ENCODE results near the gene WDR27.

DNA sequence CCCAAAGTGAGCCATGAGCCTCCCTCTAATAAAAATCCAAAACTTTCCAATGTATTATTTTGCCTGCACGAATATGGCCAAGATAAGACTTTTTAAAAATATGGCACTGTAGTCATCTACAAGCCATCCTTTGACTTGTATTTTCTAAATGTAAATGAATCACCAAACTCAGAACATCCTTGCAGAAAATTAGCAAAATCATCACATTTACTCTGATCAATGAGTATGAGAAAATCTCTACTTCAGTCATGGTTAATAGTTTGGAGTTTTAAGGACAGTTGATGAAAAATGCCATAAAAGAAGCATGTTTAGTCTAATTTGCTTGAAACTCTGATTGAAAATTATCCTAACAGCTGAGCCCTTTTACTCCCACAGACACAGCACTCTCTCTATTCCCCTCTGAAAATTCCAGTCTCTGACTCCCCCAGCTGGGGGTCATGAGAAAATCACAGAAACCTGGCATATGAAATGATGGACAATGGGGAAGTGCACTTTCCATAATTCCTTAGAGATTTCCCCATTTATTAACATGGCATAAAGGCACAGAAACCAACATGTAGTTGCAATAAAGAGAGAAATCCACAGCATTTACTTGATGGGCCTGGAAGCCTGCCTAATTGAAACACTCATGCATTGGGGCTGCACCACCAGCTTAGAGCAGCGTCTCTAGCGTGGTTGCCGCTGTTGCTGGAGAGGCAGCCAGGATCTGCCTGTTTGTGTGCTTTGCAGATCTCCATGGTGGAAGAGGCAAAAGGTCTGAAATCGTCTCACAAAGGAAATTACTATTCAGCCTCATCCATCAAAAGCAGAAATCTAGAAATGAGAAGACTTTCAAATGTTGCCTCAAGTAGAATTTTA, 214.0 kb downstream of the WDR27 start:
- TF ChIP-seq, protein P1, sequence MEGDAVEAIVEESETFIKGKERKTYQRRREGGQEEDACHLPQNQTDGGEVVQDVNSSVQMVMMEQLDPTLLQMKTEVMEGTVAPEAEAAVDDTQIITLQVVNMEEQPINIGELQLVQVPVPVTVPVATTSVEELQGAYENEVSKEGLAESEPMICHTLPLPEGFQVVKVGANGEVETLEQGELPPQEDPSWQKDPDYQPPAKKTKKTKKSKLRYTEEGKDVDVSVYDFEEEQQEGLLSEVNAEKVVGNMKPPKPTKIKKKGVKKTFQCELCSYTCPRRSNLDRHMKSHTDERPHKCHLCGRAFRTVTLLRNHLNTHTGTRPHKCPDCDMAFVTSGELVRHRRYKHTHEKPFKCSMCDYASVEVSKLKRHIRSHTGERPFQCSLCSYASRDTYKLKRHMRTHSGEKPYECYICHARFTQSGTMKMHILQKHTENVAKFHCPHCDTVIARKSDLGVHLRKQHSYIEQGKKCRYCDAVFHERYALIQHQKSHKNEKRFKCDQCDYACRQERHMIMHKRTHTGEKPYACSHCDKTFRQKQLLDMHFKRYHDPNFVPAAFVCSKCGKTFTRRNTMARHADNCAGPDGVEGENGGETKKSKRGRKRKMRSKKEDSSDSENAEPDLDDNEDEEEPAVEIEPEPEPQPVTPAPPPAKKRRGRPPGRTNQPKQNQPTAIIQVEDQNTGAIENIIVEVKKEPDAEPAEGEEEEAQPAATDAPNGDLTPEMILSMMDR (IDR thresholded peaks at IDR 0.05): no peak
- TF ChIP-seq POLR2A (IDR thresholded peaks at IDR 0.05; ENCODE audit: low read length): no peak
- TF ChIP-seq, protein P2, sequence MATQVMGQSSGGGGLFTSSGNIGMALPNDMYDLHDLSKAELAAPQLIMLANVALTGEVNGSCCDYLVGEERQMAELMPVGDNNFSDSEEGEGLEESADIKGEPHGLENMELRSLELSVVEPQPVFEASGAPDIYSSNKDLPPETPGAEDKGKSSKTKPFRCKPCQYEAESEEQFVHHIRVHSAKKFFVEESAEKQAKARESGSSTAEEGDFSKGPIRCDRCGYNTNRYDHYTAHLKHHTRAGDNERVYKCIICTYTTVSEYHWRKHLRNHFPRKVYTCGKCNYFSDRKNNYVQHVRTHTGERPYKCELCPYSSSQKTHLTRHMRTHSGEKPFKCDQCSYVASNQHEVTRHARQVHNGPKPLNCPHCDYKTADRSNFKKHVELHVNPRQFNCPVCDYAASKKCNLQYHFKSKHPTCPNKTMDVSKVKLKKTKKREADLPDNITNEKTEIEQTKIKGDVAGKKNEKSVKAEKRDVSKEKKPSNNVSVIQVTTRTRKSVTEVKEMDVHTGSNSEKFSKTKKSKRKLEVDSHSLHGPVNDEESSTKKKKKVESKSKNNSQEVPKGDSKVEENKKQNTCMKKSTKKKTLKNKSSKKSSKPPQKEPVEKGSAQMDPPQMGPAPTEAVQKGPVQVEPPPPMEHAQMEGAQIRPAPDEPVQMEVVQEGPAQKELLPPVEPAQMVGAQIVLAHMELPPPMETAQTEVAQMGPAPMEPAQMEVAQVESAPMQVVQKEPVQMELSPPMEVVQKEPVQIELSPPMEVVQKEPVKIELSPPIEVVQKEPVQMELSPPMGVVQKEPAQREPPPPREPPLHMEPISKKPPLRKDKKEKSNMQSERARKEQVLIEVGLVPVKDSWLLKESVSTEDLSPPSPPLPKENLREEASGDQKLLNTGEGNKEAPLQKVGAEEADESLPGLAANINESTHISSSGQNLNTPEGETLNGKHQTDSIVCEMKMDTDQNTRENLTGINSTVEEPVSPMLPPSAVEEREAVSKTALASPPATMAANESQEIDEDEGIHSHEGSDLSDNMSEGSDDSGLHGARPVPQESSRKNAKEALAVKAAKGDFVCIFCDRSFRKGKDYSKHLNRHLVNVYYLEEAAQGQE (IDR thresholded peaks at IDR 0.05): no peak
- TF ChIP-seq, protein P3, sequence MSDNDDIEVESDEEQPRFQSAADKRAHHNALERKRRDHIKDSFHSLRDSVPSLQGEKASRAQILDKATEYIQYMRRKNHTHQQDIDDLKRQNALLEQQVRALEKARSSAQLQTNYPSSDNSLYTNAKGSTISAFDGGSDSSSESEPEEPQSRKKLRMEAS (IDR thresholded peaks at IDR 0.05): no peak
- TF ChIP-seq RFX5 (IDR thresholded peaks at IDR 0.05): no peak
- TF ChIP-seq, protein P4, sequence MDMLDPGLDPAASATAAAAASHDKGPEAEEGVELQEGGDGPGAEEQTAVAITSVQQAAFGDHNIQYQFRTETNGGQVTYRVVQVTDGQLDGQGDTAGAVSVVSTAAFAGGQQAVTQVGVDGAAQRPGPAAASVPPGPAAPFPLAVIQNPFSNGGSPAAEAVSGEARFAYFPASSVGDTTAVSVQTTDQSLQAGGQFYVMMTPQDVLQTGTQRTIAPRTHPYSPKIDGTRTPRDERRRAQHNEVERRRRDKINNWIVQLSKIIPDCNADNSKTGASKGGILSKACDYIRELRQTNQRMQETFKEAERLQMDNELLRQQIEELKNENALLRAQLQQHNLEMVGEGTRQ (IDR thresholded peaks at IDR 0.05): no peak
- TF ChIP-seq MAFK (IDR thresholded peaks at IDR 0.05; ENCODE audit: partially characterized antibody): peak; percentile 39
- TF ChIP-seq CBX8 (IDR thresholded peaks at IDR 0.05): no peak
- TF ChIP-seq, protein P5, sequence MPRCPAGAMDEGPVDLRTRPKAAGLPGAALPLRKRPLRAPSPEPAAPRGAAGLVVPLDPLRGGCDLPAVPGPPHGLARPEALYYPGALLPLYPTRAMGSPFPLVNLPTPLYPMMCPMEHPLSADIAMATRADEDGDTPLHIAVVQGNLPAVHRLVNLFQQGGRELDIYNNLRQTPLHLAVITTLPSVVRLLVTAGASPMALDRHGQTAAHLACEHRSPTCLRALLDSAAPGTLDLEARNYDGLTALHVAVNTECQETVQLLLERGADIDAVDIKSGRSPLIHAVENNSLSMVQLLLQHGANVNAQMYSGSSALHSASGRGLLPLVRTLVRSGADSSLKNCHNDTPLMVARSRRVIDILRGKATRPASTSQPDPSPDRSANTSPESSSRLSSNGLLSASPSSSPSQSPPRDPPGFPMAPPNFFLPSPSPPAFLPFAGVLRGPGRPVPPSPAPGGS (IDR thresholded peaks at IDR 0.05): no peak
- TF ChIP-seq, protein P6, sequence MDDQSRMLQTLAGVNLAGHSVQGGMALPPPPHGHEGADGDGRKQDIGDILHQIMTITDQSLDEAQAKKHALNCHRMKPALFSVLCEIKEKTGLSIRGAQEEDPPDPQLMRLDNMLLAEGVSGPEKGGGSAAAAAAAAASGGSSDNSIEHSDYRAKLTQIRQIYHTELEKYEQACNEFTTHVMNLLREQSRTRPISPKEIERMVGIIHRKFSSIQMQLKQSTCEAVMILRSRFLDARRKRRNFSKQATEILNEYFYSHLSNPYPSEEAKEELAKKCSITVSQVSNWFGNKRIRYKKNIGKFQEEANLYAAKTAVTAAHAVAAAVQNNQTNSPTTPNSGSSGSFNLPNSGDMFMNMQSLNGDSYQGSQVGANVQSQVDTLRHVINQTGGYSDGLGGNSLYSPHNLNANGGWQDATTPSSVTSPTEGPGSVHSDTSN (IDR thresholded peaks at IDR 0.05): no peak
